Activated effector memory CD4-positive, alpha-beta T cell treated with anti-CD3 and anti-CD28 coated beads, Interleukin-2, amount 50 U/mL, for 16 hours (primary cell): ENCODE results near the gene MID1.

ENCODE experiments used
- DNase-seq: peaks from one replicate; pipeline ENCODE4 v3.0.0-alpha.2; 2020

MID1 gene

GRCh38 chrX:10620121-10620699, at the start of gene MID1:
Gene MID1 (minus strand): TSS chrX:10620585. CDS start chrX:10567547, 53,038 bp downstream.
- no peak for DNase-seq

- no peak for DNase-seq
These were observed 46.8 kb upstream of the MID1 start for GRCh38 chrX:10667143-10667542.

GRCh38 chrX:10666102-10666501, 45.7 kb upstream of the MID1 start:
- no peak for DNase-seq

GRCh38 chrX:10665681-10666080, 45.3 kb upstream of the MID1 start:
- no peak for DNase-seq

- no peak for DNase-seq
These were observed 39.8 kb upstream of the MID1 start for GRCh38 chrX:10660171-10660570.

GRCh38 chrX:10656214-10656613, 35.8 kb upstream of the MID1 start:
- no peak for DNase-seq

- no peak for DNase-seq
These were observed 34.6 kb upstream of the MID1 start for GRCh38 chrX:10654960-10655359.

GRCh38 chrX:10653302-10653701, 32.9 kb upstream of the MID1 start:
- DNase-seq: no peak

GRCh38 chrX:10649265-10649664, 28.9 kb upstream of the MID1 start:
- no peak for DNase-seq

GRCh38 chrX:10648614-10649013, 28.2 kb upstream of the MID1 start:
- no peak for DNase-seq

- DNase-seq: no peak
These were observed 16.5 kb upstream of the MID1 start for GRCh38 chrX:10636851-10637250.

- DNase-seq: no peak
These were observed 16.0 kb upstream of the MID1 start for GRCh38 chrX:10636337-10636736.

GRCh38 chrX:10634392-10635161, 14.2 kb upstream of the MID1 start:
- DNase-seq: no peak

- no peak for DNase-seq
These were observed 13.3 kb upstream of the MID1 start for GRCh38 chrX:10633722-10634121.

- no peak for DNase-seq
These were observed 11.2 kb upstream of the MID1 start for GRCh38 chrX:10631416-10632145.

- DNase-seq: no peak
These were observed 9.9 kb upstream of the MID1 start for GRCh38 chrX:10630320-10630719.

GRCh38 chrX:10629905-10630304, 9.5 kb upstream of the MID1 start:
- no peak for DNase-seq

GRCh38 chrX:10628906-10629305, 8.5 kb upstream of the MID1 start:
- no peak for DNase-seq

- no peak for DNase-seq
These were observed 1.8 kb upstream of the MID1 start for GRCh38 chrX:10622197-10622596.

GRCh38 chrX:10619425-10620046, 849 bp downstream of the MID1 start:
- DNase-seq: no peak

- no peak for DNase-seq
These were observed 1.4 kb downstream of the MID1 start for GRCh38 chrX:10618961-10619360.

GRCh38 chrX:10617999-10618351, 2.4 kb downstream of the MID1 start:
- no peak for DNase-seq

GRCh38 chrX:10617186-10617998, 3.0 kb downstream of the MID1 start:
- no peak for DNase-seq
